ENCODE results near the gene NTM. TPM values are rescaled to one million over a fixed set of nuclear protein-coding genes. Genes with fewer than 3 reads are reported as not detected.

NTM gene
- polyA plus RNA-seq, 1 donor from 2014 or later = 39.4 TPM

- Histone ChIP-seq H3K79me2 (replicated peaks; ENCODE audit: insufficient read depth, low read length) (no peaks in the 10 kb centered on the region), H4K20me1 (ENCODE audit: insufficient read depth) (no peaks in the 10 kb centered on the region), H3K4me3 (ENCODE audit: low read length) (no peak overlapping the region), H3K36me3 (ENCODE audit: insufficient read depth, low read length) (no peaks in the 10 kb centered on the region), H3K9me2 (ENCODE audit: insufficient read depth, low read length) (no peaks in the 10 kb centered on the region), H3K9me3 (ENCODE audit: low read length) (no peaks in the 10 kb centered on the region), H3K27ac (ENCODE audit: low read length) (no peak overlapping the region), H3K27me3 (ENCODE audit: insufficient read depth, low read depth, low read length) (no peaks in the 10 kb centered on the region), H3F3A (ENCODE audit: insufficient read depth, low read length, poor library complexity, severe bottlenecking) (no peaks in the 10 kb centered on the region), H2AFZ (ENCODE audit: low read depth, low read length) (no peak overlapping the region), H3K9ac (ENCODE audit: low read length) (no peak overlapping the region), H3K4me2 (ENCODE audit: low read length) (no peak overlapping the region)
- peak; percentile 35 for TF ChIP-seq REST (IDR thresholded peaks at IDR 0.05; ENCODE audit: borderline replicate concordance)
- TF ChIP-seq RAD21 (conservative IDR thresholded peaks at IDR 0.05) = no peak
- no peak for TF ChIP-seq EZH2 (IDR thresholded peaks at IDR 0.05; ENCODE audit: borderline replicate concordance, insufficient read depth, low read length, poor library complexity, severe bottlenecking)
These were observed 806.7 kb downstream of the NTM start for GRCh38 chr11:132177106-132177505.

GRCh38 chr11:132184079-132184478 is 813.7 kb downstream of the NTM start:
- H3K27me3 ChIP-seq (ENCODE audit: insufficient read depth, low read depth, low read length) = no peaks in the 10 kb centered on the region
- H3K4me3 ChIP-seq (ENCODE audit: low read length) = no peak overlapping the region
- H3K4me2 ChIP-seq (ENCODE audit: low read length) = no peak overlapping the region
- no peaks in the 10 kb centered on the region for H3K79me2 ChIP-seq (replicated peaks; ENCODE audit: insufficient read depth, low read length)
- H3K36me3 ChIP-seq (ENCODE audit: insufficient read depth, low read length) = no peaks in the 10 kb centered on the region
- H3K9ac ChIP-seq (ENCODE audit: low read length) = no peak overlapping the region
- H2AFZ ChIP-seq (ENCODE audit: low read depth, low read length) = no peak overlapping the region
- H3K9me2 ChIP-seq (ENCODE audit: insufficient read depth, low read length) = no peaks in the 10 kb centered on the region
- H3K9me3 ChIP-seq (ENCODE audit: low read length) = no peaks in the 10 kb centered on the region
- TF ChIP-seq CTCF (IDR thresholded peaks at IDR 0.05; ENCODE audit: poor library complexity, severe bottlenecking) = no peak
- TF ChIP-seq EZH2 (IDR thresholded peaks at IDR 0.05; ENCODE audit: borderline replicate concordance, insufficient read depth, low read length, poor library complexity, severe bottlenecking) = no peak
- no peak for TF ChIP-seq EP300 (conservative IDR thresholded peaks at IDR 0.05; ENCODE audit: poor library complexity, severe bottlenecking)
- no peak for TF ChIP-seq RAD21 (conservative IDR thresholded peaks at IDR 0.05)
- TF ChIP-seq SMC3 (conservative IDR thresholded peaks at IDR 0.05; ENCODE audit: poor library complexity) = no peak
- no peak for TF ChIP-seq POLR2AphosphoS5 (IDR thresholded peaks at IDR 0.05)
- TF ChIP-seq TAF1 (IDR thresholded peaks at IDR 0.05; ENCODE audit: low read depth) = no peak
- TF ChIP-seq MXI1 (conservative IDR thresholded peaks at IDR 0.05; ENCODE audit: poor library complexity, severe bottlenecking) = no peak
- TF ChIP-seq REST (IDR thresholded peaks at IDR 0.05; ENCODE audit: borderline replicate concordance) = no peak
- H3K27ac ChIP-seq (ENCODE audit: low read length) = no peak overlapping the region
- H3F3A ChIP-seq (ENCODE audit: insufficient read depth, low read length, poor library complexity, severe bottlenecking) = no peaks in the 10 kb centered on the region
- no peaks in the 10 kb centered on the region for H4K20me1 ChIP-seq (ENCODE audit: insufficient read depth)

Measured in neural cell (in vitro differentiated cells).